Neural progenitor cell (in vitro differentiated cells): ENCODE measurements around the gene PCDHB13. TPM values are rescaled to one million over a fixed set of nuclear protein-coding genes. Genes with fewer than 3 reads are reported as not detected.
A peak's percentile ranks its signal among the peaks of the same experiment; 100 is the strongest.

Experiments used
- DNase-seq: peaks from one replicate; pipeline ENCODE4 v3.0.0-alpha.2; 2016; ENCODE audit warnings: low spot score
- H2AFZ ChIP-seq: fragments of 200-600 bp; sonication (generic); replicated peaks from 2 replicates; pipeline ENCODE4 v1.6.1; 2016; ENCODE audit warnings: antibody characterized with exemption
- H3F3A ChIP-seq: fragments of 200-600 bp; sonication (generic); 2 replicates; pipeline ENCODE4 v1.6.1; 2016; ENCODE audit warnings: antibody characterized with exemption, low read depth
- H3K27ac ChIP-seq: fragments of 200-600 bp; sonication (generic); 2 replicates; pipeline ENCODE4 v1.5.1; 2016; ENCODE audit warnings: mild to moderate bottlenecking
- H3K27me3 ChIP-seq: fragments of 200-600 bp; sonication (generic); 2 replicates; pipeline ENCODE4 v1.6.1; 2016; ENCODE audit warnings: mild to moderate bottlenecking, moderate library complexity
- H3K36me3 ChIP-seq: fragments of 200-600 bp; sonication (generic); 2 replicates; pipeline ENCODE4 v1.5.1; 2016
- H3K4me1 ChIP-seq: fragments of 200-600 bp; sonication (generic); 2 replicates; pipeline ENCODE4 v1.6.1; 2016; ENCODE audit warnings: mixed run types
- H3K4me2 ChIP-seq: fragments of 200-600 bp; sonication (generic); 2 replicates; pipeline ENCODE4 v1.6.1; 2016
- H3K4me3 ChIP-seq: fragments of 200-600 bp; sonication (generic); 2 replicates; pipeline ENCODE4 v1.5.1; 2016
- H3K79me2 ChIP-seq: fragments of 200-600 bp; sonication (generic); 2 replicates; pipeline ENCODE4 v1.6.1; 2016; ENCODE audit warnings: low read depth
- H3K9ac ChIP-seq: fragments of 200-600 bp; sonication (generic); 2 replicates; pipeline ENCODE4 v1.6.1; 2016
- H3K9me3 ChIP-seq: fragments of 200-600 bp; sonication (generic); 2 replicates; pipeline ENCODE4 v1.5.1; 2016; ENCODE audit warnings: low read depth
- H4K20me1 ChIP-seq: fragments of 200-600 bp; sonication (generic); 2 replicates; pipeline ENCODE4 v1.6.1; 2016; ENCODE audit warnings: low read depth
- H3K27ac Mint-ChIP-seq: 3 replicates; pipeline ENCODE4 v1.8.0; 2021; ENCODE audit warnings: mixed read lengths
- H3K27me3 Mint-ChIP-seq: 2 replicates; pipeline ENCODE4 v1.8.0; 2022; ENCODE audit warnings: low read depth, mild to moderate bottlenecking, inconsistent platforms, moderate library complexity, mixed read lengths; ENCODE audit not compliant: insufficient read depth
- H3K36me3 Mint-ChIP-seq: 3 replicates; pipeline ENCODE4 v1.8.0; 2021; ENCODE audit warnings: mixed read lengths
- H3K4me1 Mint-ChIP-seq: 3 replicates; pipeline ENCODE4 v1.8.0; 2021; ENCODE audit warnings: mixed read lengths
- H3K4me3 Mint-ChIP-seq: 3 replicates; pipeline ENCODE4 v1.8.0; 2021; ENCODE audit warnings: mild to moderate bottlenecking, moderate library complexity, mixed read lengths
- H3K9me3 Mint-ChIP-seq: 3 replicates; pipeline ENCODE4 v1.8.0; 2020; ENCODE audit warnings: mixed read lengths
- CTCF ChIP-seq: fragments of 200-600 bp; sonication (generic); IDR thresholded peaks from 2 replicates; pipeline ENCODE4 v1.5.1; 2017; ENCODE audit warnings: antibody characterized with exemption, mild to moderate bottlenecking
- EZH2 ChIP-seq: fragments of 200-600 bp; sonication (generic); IDR thresholded peaks from 2 replicates; pipeline ENCODE4 v1.6.1; 2017; ENCODE audit warnings: antibody characterized with exemption, mild to moderate bottlenecking, moderate library complexity
- EZH2phosphoT487 ChIP-seq: fragments of 200-600 bp; sonication (generic); IDR thresholded peaks from 2 replicates; pipeline ENCODE4 v1.6.1; 2017; ENCODE audit warnings: antibody characterized with exemption
- total RNA-seq: library from RNA; depleted of rRNA; stranded (reverse); fragments of >200 nt; gene quantifications from 2 replicates; pipeline ENCODE4 v1.2.3, GENCODE V29; 2015; ENCODE audit warnings: low replicate concordance

PCDHB13 gene
- total RNA-seq, 1 donor from 2014 or later: 2.4 TPM

- H3K9ac ChIP-seq: no peak overlapping the region
- H3K79me2 ChIP-seq: no peaks in the 10 kb centered on the region
- H3K36me3 ChIP-seq: no peaks in the 10 kb centered on the region
- H3K4me1 ChIP-seq: no peaks in the 10 kb centered on the region
- no peak overlapping the region for H3K4me3 ChIP-seq
- H3K27me3 Mint-ChIP-seq: peaks cover 3% of the 10 kb centered on the region
- no peaks in the 10 kb centered on the region for H4K20me1 ChIP-seq
- H3K9me3 ChIP-seq: peaks cover 56% of the 10 kb centered on the region
- H3K4me2 ChIP-seq: no peak overlapping the region
- H3K36me3 Mint-ChIP-seq: peaks cover 8% of the 10 kb centered on the region
- DNase-seq: peak; percentile 11
- H3K4me1 Mint-ChIP-seq: no peaks in the 10 kb centered on the region
- H3F3A ChIP-seq: no peaks in the 10 kb centered on the region
- no peak overlapping the region for H3K27ac ChIP-seq
- H3K9me3 Mint-ChIP-seq: peaks cover 80% of the 10 kb centered on the region
- H2AFZ ChIP-seq: no peak overlapping the region
- no peak for TF ChIP-seq EZH2
- TF ChIP-seq EZH2phosphoT487: no peak
- no peak for TF ChIP-seq CTCF
- no peak overlapping the region for H3K27ac Mint-ChIP-seq
- no peak overlapping the region for H3K4me3 Mint-ChIP-seq
- H3K27me3 ChIP-seq: no peaks in the 10 kb centered on the region
Measured at GRCh38 chr5:141260458-141261237, 46.9 kb downstream of the PCDHB13 start.

DNA sequence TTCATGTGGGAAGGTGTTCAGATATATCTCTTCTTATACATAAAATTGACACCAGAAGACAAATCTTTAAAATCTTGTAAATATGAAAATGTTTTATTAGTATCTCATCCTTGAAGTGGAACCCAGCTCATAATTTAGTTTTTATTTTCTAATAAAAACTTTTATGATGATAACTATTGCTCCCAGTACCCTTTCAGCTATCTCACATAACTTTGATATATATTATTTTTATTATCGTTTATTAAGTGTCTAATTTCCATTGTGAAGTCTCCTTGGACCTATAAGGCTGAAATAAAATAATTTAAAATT, 47.5 kb downstream of the PCDHB13 start:
- no peaks in the 10 kb centered on the region for H3F3A ChIP-seq
- H3K4me2 ChIP-seq: no peak overlapping the region
- no peak overlapping the region for H3K4me3 ChIP-seq
- no peaks in the 10 kb centered on the region for H3K27me3 ChIP-seq
- Mint-ChIP-seq H3K9me3 (peaks cover 80% of the 10 kb centered on the region), H3K4me3 (no peak overlapping the region), H3K4me1 (no peaks in the 10 kb centered on the region), H3K36me3 (peaks cover 10% of the 10 kb centered on the region), H3K27ac (no peak overlapping the region), H3K27me3 (peaks cover 3% of the 10 kb centered on the region)
- no peaks in the 10 kb centered on the region for H3K36me3 ChIP-seq
- no peaks in the 10 kb centered on the region for H3K4me1 ChIP-seq
- H3K79me2 ChIP-seq: no peaks in the 10 kb centered on the region
- TF ChIP-seq CTCF (no peak), EZH2phosphoT487 (no peak), EZH2 (no peak)
- peaks cover 59% of the 10 kb centered on the region for H3K9me3 ChIP-seq
- H2AFZ ChIP-seq: no peak overlapping the region
- no peak overlapping the region for H3K27ac ChIP-seq
- no peak overlapping the region for H3K9ac ChIP-seq
- no peak for DNase-seq
- H4K20me1 ChIP-seq: no peaks in the 10 kb centered on the region

Other genes with a start within 250 kb of the PCDHB13 start
- gene PCDHAC2, start 247.4 kb upstream of the PCDHB13 start, total RNA-seq: 1.9 and 2.5 TPM in 2 replicates
- gene PCDHB1, start 162.5 kb upstream of the PCDHB13 start, total RNA-seq: 0.03 and 0.07 TPM in 2 replicates
- 34.2 and 48.4 TPM in 2 replicates for gene PCDHB2, start 119.3 kb upstream of the PCDHB13 start, total RNA-seq
- 5.6 and 6.7 TPM in 2 replicates for gene PCDHB3, start 113.4 kb upstream of the PCDHB13 start, total RNA-seq
- 1.9 and 2.3 TPM in 2 replicates for gene PCDHB4, start 92.1 kb upstream of the PCDHB13 start, total RNA-seq
- gene PCDHB5, start 78.7 kb upstream of the PCDHB13 start, total RNA-seq: 11.9 and 15.2 TPM in 2 replicates
- 0.90 and 1.5 TPM in 2 replicates for gene PCDHB6, start 63.9 kb upstream of the PCDHB13 start, total RNA-seq
- 0.21 and 0.90 TPM in 2 replicates for gene PCDHB7, start 41.3 kb upstream of the PCDHB13 start, total RNA-seq
- 0.31 TPM in 1 of 2 replicates, not detected in the other for gene PCDHB8, start 36.1 kb upstream of the PCDHB13 start, total RNA-seq
- 4.0 and 4.5 TPM in 2 replicates for gene PCDHB16, start 31.5 kb upstream of the PCDHB13 start, total RNA-seq
- gene PCDHB9, start 26.8 kb upstream of the PCDHB13 start, total RNA-seq: 3.1 and 4.6 TPM in 2 replicates
- gene PCDHB10, start 21.6 kb upstream of the PCDHB13 start, total RNA-seq: 9.3 and 10.4 TPM in 2 replicates
- 3.8 and 4.0 TPM in 2 replicates for gene PCDHB11, start 14.3 kb upstream of the PCDHB13 start, total RNA-seq
- gene PCDHB12, start 5.2 kb upstream of the PCDHB13 start, total RNA-seq: 3.0 and 3.8 TPM in 2 replicates
- 7.2 and 7.4 TPM in 2 replicates for gene PCDHB14, start 9.4 kb downstream of the PCDHB13 start, total RNA-seq
- 7.8 and 9.4 TPM in 2 replicates for gene PCDHB15, start 31.5 kb downstream of the PCDHB13 start, total RNA-seq
- 0.22 and 0.96 TPM in 2 replicates for gene SLC25A2, start 90.1 kb downstream of the PCDHB13 start, total RNA-seq
- 121 and 157 TPM in 2 replicates for gene TAF7, start 106.9 kb downstream of the PCDHB13 start, total RNA-seq
- gene PCDHGA1, start 116.6 kb downstream of the PCDHB13 start, total RNA-seq: 1.0 and 1.5 TPM in 2 replicates
- 0.37 and 0.71 TPM in 2 replicates for gene PCDHGA2, start 124.8 kb downstream of the PCDHB13 start, total RNA-seq
- gene PCDHGA3, start 129.9 kb downstream of the PCDHB13 start, total RNA-seq: 0.34 and 0.54 TPM in 2 replicates
- 3.6 and 4.3 TPM in 2 replicates for gene PCDHGB1, start 136.2 kb downstream of the PCDHB13 start, total RNA-seq
- gene PCDHGA4, start 141.1 kb downstream of the PCDHB13 start, total RNA-seq: 2.3 and 2.4 TPM in 2 replicates
- 2.1 and 2.2 TPM in 2 replicates for gene PCDHGB2, start 146.1 kb downstream of the PCDHB13 start, total RNA-seq
- 0.71 and 1.3 TPM in 2 replicates for gene PCDHGA5, start 150.2 kb downstream of the PCDHB13 start, total RNA-seq
- 0.74 and 0.95 TPM in 2 replicates for gene PCDHGB3, start 156.3 kb downstream of the PCDHB13 start, total RNA-seq
- gene PCDHGA6, start 160.0 kb downstream of the PCDHB13 start, total RNA-seq: 0.77 and 1.4 TPM in 2 replicates
- 0.81 and 1.1 TPM in 2 replicates for gene PCDHGA7, start 168.8 kb downstream of the PCDHB13 start, total RNA-seq
- gene PCDHGB4, start 173.8 kb downstream of the PCDHB13 start, total RNA-seq: 10.4 and 14.9 TPM in 2 replicates
- 2.3 and 3.3 TPM in 2 replicates for gene PCDHGA8, start 178.7 kb downstream of the PCDHB13 start, total RNA-seq
- 2.0 and 3.7 TPM in 2 replicates for gene PCDHGB5, start 184.0 kb downstream of the PCDHB13 start, total RNA-seq
- 0.97 and 2.2 TPM in 2 replicates for gene PCDHGA9, start 188.9 kb downstream of the PCDHB13 start, total RNA-seq
- gene PCDHGB6, start 194.1 kb downstream of the PCDHB13 start, total RNA-seq: 13.2 and 22.1 TPM in 2 replicates
- 4.2 and 4.7 TPM in 2 replicates for gene PCDHGA10, start 199.1 kb downstream of the PCDHB13 start, total RNA-seq
- 21.1 and 23.9 TPM in 2 replicates for gene PCDHGB7, start 203.8 kb downstream of the PCDHB13 start, total RNA-seq
- 9.5 and 13.3 TPM in 2 replicates for gene PCDHGA11, start 207.1 kb downstream of the PCDHB13 start, total RNA-seq
- 0.79 and 2.2 TPM in 2 replicates for gene PCDHGA12, start 216.6 kb downstream of the PCDHB13 start, total RNA-seq